Stimulated activated CD8-positive, alpha-beta memory T cell treated with anti-CD3 and anti-CD28 coated beads, Interleukin-7, amount 100 ng/mL, for 48 hours (primary cell): Measurements from ENCODE around the gene SSUH2.
"Not testable (repeated sequence)": the region's sequence is repeated elsewhere in the genome, so short reads cannot be mapped to it uniquely, and the experiment has no call there.

Experiments used
- DNase-seq, 2 donors: peaks; one replicate each; pipeline ENCODE4 v3.0.0-alpha.2; 2020; ENCODE audit warnings: low read depth in 1 of 2; ENCODE audit errors: extremely low read depth in 1 of 2

SSUH2 gene

GRCh38 chr3:8659242-8659641 is 14.6 kb upstream of the SSUH2 start:
- no peak for DNase-seq

- DNase-seq: no peak
These were observed 14.0 kb upstream of the SSUH2 start for GRCh38 chr3:8658306-8659212.

GRCh38 chr3:8657804-8658305 is 13.3 kb upstream of the SSUH2 start:
- DNase-seq: no peak

DNA sequence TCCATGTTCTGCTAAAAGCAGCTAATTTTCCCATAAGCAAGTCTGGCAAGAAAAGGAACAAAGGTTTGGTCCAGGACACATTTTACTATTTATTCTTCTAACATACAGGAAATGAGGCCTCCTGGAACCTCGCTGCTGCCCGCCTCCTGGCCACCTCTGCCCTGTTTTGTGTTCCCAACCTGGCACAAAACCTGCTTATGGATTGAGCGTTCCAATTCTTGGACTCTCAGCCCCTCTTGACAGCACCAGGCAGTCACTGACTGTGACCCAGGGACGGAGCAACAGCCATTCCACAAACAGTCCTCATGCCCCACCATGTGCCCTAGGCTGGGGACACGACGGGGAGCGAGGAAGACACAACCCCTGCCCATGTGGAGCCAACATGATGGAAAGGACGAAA is 11.6 kb upstream of the SSUH2 start:
- no peak for DNase-seq

GRCh38 chr3:8655387-8655835 is 10.8 kb upstream of the SSUH2 start:
- no peak for DNase-seq

DNA sequence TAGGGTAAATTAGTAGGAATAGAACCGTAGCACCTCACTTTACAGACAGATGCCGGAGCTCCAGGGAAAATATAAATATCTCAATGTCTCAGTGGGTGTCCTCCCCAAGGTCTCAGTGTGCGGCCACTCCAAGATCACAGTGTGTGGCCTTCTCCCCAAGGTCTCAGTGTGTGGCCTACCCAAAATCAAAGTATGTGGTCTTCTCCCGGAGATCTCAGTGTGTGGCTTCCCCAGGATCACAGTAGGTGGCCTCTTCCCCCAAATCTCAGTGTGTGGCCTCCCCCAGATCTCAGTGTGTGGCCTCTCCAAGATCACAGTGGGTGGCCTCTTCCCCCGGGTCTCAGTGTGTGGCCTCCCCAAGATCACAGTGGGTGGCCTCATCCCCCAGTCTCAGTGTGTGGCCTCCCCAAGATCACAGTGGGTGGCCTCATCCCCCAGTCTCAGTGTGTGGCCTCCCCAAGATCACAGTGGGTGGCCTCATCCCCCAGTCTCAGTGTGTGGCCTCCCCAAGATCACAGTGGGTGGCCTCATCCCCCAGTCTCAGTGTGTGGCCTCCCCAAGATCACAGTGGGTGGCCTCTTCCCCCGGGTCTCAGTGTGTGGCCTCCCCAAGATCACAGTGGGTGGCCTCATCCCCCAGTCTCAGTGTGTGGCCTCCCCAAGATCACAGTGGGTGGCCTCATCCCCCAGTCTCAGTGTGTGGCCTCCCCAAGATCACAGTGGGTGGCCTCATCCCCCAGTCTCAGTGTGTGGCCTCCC is 10.2 kb upstream of the SSUH2 start:
- not testable (repeated sequence) for DNase-seq

- DNase-seq: no peak
These were observed 9.3 kb upstream of the SSUH2 start for GRCh38 chr3:8653800-8654408.

- DNase-seq: no peak
These were observed 7.9 kb upstream of the SSUH2 start for GRCh38 chr3:8652324-8652987.

DNA sequence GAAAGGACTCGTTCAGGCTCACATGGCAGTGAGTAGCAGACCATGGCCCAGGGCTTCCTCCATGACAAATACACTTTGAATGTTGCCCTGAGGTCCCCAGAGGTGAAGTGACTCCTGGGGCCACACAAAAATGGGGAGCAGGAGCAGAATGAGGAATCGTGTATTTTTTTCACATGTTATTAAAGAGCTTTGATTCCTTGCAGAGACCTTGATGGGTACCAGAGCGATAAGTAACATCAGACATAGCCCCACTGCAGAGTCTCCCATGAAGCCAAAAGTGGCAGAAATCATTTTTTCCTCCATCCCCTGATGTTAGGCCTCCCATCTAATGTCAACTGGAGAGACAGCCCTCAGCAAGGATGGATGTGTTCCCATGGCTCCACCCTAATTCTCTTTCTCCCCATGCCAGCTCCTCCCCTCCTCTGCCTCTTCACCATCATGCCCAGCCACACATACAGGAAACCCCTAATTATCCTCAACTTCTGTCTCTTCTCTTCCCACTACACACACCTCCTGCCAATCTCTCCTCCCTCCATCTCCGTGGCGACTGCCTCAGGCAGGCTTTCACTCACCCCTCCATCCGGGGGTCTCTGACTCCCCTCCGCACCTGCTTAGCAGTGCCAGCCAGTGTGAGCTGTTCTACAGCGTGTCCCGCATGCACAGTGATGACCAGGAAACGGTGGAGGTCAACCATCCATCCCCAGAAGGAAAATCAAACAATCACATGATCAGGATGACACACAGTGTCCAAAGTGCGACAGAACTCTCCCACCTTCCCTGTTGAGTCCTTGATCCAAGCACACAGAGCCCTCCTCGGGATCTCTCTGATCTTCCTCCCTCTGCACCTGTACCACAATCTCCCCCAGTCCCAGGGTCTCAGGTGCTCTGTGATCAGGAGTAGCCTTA is 7.1 kb upstream of the SSUH2 start:
- no peak for DNase-seq

GRCh38 chr3:8650583-8651416 is 6.2 kb upstream of the SSUH2 start:
- no peak for DNase-seq

GRCh38 chr3:8649757-8650156 is 5.2 kb upstream of the SSUH2 start:
- DNase-seq: no peak

DNA sequence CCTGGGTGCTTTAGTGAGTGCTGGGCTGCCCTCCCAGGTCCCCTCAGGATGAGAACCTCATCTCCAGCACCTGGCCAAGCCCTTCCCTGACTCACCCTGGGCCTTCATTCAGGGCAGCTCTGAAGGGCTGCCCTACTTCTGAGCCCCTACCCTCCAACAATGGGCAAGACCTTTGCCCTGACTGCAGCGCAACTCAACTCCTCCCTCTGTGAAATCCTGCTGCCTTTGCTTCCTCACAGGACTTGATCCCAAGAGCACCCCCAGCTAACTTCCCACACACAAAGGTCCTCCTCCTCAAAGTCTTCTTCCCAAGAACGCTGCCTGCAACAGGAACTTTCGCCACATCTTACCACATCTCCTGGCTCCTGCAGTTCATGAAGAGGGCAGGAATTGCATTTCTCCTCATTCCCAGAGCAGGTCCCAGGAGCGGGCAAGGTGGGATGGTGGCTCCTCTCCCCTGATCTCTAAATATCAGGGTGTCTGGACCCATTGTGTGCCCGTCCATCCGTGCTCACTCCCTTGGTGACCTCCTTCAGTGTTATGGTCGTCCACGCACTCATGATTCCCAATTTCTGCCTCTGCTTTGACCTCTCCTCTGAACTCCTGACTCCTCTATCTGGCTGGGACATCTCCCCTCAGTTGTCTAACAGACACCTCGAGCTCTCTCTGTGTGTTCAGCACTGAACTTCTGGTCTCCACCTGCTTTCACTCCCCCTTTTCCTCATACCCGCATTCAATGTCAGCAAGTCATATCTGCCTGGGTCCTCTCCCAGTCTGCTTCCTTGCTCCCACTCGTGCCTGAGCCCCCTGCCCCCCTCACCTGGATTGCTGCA is 4.5 kb upstream of the SSUH2 start:
- no peak for DNase-seq

- DNase-seq: no peak
These were observed 2.8 kb upstream of the SSUH2 start for GRCh38 chr3:8647137-8647985.

DNA sequence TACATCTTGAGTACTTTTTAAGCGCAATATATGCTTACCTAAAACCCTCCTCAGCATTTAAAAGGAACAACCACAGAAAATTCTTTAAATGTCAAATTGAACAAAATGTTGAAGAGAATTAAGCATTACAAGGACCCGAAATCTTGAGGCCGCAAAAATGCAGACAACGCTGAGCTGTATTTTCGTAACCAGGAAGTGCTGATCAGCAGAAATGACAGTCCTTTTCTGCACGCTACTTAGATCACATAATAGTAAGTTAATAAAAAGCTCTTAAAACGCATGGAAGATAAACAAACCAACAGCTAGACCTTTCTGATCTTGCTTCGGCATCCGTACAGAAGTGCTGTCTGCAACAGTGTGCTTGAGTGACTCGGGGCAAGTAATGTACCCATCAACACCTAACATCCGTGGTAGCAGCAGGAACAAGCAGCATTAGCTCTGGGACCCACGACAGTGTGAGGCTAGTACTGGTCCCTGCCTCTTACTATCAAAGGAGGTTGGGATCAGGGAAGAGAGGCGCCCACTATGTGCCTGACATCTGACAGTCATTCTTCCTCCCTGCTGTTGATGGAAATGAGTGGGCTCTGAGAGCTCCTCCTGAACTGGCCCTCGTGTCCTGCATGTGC is 1.8 kb upstream of the SSUH2 start:
- DNase-seq: no peak

GRCh38 chr3:8645712-8646111 is 1.1 kb upstream of the SSUH2 start:
- no peak for DNase-seq

DNA sequence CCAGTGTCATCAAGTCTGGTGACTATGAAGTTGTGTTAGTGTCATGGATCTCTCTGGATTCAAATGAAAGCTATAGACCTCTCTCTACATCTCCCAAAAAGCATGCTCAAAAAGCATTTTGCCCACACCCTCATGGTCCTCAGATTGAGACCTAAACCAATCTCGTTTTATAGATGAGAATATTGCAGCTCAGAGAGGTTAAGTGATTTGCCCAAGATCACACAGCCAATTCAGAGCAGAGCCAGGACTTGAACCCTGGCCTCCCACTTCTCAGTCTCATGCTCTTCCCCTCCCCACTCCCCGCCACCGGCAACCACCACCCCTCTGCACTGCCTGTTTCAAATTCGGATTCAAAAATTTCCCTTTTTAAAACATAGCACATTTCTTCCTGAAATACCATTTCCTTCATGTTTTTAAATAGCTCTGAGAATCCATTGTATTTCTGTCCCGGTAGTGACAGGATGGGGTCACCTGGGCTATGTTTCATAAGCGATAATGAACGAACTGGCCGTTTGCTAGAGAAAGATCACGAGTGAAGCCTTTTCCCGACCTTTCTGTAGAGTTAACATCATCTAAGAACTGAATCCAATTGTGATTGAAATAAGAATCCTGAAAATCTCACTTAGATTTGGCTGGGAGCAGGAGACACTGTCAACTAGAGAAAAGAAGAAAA is 769 bp downstream of the SSUH2 start:
- no peak for DNase-seq
